Activated CD4-positive, alpha-beta T cell treated with anti-CD3 and anti-CD28 coated beads, Interleukin-2, Interleukin-6, amounts not matched to agents 100 ng/mL and 50 ng/mL, durations not matched to agents 16 hours and 8 hours (primary cell): ENCODE measurements around the gene ADCY1.

ENCODE experiments used
- DNase-seq: peaks from one replicate; pipeline ENCODE4 v3.0.0-alpha.2; 2020

Gene ADCY1

DNA sequence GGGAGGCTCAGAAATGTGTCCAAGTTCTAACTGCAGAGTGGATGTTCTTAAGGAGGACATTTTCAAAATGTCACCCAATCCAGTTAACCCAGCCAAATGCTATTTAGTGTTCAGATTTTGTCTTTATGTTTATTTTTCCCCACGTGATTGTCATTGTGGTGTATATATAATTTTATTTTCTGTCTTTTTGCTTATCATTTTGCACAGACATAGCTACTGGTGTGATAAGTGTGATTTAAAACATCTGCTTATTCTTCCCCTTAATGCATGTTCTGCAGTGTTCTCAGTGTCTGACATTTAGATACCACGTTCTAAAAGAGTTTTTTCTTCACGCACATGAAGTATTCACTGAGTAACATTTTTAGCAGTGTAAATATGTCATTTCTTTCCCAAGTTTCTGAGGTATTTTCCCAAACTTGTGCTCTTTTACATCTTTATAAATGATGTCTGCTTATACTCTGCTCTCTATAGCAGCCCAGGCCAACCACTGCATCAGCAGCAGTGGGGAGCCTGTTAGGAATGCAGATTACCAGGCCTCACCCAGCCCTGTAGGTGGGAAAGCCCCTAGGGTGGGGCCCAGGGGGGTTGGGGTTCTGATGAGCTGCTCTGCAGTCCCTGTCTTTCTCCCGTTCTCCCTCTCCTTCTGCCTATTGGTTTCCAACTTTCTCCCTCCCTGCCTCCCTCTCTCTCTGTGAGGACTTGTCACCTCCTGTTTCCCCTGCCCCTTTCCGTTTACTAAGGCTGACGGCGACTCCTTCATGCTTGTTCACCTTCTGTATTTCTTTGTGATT, 20.8 kb downstream of the ADCY1 start:
- no peak for DNase-seq

DNA sequence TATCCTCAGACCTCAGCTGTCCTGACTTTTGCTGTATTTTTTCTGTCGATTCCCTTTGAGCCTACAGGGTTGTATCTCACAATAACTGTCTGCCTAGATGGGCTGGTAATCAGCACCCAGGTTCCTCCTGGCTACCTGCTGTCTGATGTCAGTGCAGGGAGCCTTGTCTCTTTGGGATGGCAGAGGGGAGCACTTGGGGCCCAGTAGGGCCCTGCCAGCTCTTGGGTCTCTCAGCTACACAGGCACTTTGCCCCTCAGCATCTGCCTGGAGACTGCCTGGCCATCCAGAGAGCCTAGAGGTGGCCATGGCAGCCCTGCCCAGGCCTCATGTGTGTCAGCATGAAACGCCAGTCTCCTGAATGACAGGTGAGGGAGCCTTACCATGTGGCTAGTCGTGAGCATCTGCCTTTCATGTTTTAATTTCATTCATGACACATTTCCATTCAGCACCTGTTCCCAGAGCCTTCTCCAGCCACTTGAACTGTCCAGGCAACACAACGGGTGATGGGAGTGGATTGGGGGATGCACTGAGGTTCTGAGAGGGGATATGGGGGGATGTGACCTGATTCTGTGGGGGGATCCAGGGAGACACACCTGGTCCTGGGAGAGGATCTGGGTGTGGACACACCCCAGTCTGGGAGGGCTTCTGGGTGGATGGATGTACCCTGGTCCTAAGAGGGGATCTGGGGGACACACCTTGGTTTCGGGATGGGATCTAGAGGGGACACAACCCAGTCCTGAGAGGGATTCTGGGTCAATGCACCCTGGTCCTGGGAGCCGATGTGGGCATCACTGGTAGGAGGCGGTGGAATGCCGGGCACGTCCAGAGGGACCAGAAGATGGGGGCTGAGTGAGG, 21.9 kb downstream of the ADCY1 start:
- no peak for DNase-seq

DNA sequence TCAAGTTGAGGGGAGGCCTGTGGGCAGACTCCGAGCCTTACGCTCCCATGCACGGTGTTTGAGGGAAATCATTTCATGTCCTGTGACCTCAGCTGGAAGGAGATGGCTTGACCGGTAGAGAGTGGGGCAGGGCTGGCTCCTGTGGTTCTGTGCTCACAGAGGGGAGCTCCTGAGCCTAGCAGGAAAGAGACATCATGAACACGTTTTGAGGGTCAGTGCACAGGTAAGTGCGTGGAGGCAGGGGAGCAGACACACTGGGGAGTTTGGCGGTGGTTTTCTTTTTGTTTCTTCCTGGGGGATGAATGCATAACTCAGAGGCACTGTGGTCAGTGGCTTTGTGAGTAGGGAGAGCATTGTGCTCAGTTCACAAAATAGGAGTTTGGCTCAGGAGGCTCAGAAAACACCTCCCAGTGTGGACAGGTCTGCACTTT, 22.5 kb downstream of the ADCY1 start:
- no peak for DNase-seq

DNA sequence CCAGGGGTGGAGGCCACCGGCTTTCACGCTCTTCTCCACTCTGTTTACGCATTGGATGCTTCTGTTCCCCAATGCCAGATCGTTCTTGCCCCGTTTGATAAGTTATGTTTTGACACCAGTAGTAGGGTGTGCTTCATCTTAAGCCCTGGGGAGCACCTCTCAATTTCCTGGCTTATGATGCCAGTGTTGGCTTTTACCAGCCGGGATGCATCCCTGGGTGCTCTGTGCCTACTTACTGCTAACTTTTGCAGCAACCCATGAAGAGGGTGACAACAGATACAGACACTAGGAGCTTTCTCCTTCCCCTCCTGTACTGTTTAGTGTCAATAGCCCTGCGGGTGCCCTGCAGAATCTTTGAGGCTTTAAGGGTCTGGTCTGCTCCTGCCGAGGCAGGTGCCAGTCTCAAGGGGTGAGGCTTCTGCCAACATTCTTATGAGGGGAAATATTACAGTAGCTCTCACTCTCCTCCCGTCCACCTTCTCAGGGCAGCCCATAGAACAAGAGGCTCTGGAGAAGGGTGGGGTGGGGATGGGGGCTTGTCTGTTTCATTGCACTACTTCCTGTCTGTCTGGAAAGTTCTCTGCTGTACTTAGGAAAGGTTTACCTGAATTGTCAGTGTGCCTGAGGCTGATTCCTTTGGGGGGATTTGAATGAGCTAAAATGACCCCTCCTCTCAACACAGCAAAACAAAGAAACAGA, 23.3 kb downstream of the ADCY1 start:
- DNase-seq = no peak

DNA sequence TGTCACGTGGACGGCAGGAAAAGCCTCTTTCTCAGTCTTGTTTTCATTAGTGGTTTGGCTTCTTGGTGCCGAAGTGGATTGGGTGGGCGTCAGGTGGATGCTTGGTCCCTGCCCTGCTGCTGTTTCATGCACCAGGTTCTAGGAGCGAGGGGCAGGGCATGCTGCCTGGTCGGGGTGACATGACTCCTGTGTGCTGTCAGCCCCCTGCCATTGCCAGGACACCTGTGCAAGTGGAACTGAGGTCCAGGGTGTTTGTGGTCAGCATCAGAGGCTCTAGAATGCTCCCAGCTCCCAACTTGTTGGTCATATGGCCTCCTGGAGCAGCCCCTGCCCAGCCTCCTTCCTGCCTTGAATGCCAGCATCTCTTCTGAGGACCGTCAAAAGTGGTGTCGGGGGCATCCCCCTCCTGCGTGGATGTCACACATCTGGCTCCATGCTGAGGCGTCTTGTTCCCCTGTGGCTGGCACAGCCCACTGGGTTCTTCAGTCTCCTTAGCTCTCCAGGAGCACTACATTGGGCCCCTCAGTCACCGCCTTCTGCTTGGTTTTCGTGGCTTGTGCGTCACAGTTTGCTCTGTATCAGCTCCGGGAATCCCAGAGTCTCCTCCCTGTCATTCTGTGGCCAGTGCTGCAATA, 24.8 kb downstream of the ADCY1 start:
- DNase-seq = no peak

DNA sequence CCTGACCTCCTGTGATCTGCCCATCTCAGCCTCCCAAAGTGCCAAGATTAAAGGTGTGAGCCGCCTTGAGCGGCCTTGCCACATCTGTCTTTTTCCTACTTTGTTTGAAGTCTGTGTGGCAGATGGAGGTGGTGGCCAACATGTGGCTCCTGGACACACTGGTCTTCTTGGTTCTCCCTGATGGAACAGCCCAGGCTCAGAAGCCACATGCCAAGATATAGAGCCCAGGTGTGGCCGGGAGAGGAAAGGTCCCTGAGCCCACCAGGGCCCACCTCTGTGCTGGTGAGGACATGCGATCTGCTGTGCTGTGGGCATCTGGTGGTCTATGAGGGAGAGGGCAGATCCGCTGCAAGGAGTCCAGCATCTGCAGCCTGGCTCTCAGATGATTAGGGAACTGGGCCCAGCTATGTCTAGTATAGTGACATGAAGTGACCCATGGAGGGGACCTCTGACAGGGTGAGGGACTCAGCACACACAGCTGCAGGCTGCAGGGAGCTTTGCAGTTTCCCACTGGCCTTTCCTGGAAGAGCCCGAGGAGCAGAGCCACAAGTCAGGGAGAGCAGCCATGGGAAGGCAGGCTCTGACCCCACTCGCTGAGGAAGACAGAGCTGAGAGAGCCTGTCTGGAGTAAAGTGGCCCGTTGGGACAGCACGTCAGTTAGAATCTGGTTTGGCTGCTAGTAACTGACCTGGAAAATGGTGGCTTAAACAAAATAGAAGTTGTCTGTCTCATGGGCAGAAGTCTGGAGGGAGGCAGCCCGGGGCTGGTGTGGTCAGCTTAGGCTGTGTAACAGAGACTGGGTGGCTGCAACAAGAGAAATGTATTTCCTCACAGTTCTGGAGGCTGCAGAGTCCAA, 25.9 kb downstream of the ADCY1 start:
- no peak for DNase-seq

DNA sequence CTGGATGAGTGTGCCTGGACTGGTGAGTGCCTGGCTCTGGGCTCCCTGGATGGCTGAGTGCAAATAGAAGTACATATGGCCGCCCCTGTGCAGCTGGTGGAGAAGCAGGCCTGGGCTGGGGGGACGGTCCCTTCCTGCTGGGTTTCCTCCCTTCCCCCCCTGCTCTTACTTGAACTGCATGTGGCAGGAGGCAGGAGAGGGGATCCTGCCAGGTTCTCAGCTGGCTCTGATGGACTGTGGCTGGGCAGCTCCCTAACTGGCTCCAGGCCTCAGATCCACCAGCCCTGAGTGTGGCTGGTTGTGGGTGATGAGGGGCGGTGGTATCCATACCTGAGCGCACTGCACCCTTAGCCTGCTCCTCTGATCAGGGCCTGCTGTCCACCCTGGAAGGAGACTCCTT, 26.9 kb downstream of the ADCY1 start:
- DNase-seq = no peak

DNA sequence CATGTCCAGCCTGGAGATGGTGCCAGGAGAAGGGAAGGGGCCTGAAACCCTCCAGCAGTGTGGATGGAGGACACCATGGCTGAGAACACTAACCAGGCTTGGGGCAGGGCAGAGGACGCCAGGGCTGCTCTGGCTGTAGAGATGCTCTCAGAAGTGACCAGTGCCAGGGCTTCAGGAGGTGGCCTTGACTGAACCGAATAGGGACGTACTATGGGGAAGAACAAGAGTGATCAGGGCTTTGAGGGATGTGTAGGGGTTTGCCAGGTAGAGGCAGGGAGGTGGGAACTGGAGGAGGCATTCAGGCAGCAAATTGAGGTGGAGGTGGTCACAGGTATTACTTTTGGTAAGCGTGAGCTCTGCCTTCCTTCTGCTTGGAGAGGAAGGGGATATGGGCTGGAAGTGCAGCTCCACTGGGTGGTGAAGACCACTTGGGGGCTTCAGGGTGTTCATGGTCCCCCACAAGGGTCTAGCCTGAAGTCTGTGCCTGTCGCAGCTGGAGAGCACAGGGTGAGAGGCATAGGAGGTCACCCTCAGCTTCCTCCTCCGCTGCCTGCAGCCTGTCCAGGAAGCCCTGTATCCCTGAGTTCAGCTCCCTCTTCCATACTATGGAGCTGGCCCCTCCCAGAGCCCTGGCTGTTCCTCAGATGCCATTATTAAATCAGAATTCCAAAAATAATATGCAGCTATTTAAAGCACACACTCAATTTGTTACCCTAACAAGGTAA, 27.8 kb downstream of the ADCY1 start:
- DNase-seq = no peak

DNA sequence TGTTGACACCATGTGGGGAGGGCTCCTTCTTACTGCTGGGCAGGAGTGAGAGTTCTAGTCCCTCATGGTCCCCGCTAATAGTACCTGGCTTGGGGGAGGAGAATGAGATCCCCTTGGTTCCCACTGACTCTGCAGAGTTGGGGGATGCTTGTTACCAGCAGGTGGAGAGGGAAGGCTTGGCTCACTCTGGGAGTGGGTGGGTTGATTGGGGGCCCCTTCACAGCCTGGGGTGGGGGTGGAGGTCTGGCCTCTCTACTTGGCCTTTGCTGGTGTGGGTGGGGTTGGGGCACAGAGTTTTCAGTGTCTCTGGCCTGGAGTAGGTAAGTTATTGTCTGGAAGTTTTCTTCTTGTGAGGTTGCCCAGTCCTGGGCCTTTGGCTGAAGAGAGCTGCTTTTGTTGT, 31.9 kb downstream of the ADCY1 start:
- no peak for DNase-seq

DNA sequence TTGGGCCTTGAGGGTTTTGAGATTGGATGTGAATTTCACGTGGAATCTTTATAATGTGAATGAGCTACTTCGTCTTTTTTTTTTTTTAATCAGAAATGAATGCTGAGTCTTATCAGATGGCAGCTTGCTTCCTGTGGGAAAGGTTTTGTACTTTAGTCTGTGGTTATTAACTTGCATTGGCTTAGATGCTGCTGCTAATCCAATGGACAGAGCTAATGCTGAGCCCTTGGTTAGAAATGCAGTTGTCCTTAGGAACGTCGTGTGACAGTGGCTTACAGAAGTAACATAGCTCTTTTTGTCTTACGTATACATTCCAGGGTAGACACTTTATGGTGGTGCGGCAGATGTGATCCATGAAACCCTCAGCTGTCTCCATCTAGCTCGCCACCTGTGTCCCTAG, 32.8 kb downstream of the ADCY1 start:
- DNase-seq = no peak

DNA sequence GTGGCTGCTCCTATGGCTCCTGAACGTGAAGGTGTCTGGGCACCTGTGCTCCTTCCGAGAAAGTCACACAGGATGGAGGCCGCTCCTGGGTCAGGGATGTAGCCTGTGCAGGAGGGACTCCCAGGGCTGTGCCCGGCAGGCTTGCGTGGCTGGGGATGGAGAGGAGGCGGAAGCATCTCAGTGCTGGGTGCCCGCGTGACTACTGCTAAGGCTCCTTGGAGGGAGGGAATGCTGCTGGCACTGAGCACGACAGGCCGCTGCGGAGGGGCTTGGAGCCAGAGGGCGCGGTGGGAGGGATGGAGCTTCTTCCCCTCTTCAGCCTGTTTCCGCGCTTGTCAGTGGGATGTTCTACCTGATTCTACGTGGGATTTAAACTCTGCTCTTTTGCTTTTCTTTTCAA, 35.0 kb downstream of the ADCY1 start:
- DNase-seq = no peak

DNA sequence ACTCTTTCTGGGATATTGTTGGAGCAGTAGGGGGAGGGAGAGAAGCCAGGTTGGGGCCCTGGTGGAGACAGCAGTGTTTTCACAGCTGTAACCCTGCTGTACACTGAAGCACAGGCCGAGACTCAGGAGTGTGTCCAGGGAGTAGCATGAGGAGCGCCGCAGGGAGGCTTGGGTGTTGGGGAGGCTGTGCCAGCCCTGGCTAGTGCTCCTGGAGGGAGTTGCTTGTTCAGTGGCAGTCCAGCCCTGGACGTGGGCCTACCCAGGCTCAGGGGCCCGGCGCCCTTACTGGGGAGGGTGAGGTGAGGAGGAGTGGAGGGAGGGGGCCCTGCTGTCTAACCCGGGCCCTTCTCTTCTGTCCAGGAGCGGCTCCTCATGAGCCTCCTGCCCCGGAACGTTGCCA, 35.9 kb downstream of the ADCY1 start:
- no peak for DNase-seq

DNA sequence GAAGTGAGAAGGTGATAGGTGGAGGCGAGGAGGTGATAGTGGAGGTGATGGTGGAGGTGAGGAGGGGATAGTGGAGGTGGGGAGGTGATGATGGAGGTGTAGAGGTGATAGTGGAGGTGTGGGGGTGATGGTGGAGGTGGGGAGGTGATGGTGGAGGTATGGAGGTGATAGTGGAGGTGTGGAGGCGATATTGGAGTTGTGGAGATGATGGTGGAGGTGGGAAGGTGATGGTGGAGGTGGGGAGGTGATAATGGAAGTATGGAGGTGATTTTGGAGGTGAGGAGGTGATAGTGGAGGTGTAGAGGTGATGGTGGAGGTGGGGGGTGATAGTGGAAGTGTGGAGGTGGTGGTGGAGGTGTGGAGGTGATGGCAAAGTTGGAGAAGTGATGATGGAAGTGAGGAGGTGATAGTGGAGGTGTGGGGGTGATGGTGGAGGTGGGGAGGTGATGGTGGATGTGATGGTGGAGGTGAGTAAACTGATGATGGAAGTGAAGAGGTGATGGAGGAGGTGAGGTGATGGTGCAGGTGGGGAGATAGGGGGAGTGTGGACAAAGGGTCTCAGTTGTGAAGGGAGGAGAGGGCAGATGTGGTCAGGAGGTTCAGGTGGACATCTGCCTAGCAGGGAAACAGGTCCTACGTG, 36.6 kb downstream of the ADCY1 start:
- no peak for DNase-seq

DNA sequence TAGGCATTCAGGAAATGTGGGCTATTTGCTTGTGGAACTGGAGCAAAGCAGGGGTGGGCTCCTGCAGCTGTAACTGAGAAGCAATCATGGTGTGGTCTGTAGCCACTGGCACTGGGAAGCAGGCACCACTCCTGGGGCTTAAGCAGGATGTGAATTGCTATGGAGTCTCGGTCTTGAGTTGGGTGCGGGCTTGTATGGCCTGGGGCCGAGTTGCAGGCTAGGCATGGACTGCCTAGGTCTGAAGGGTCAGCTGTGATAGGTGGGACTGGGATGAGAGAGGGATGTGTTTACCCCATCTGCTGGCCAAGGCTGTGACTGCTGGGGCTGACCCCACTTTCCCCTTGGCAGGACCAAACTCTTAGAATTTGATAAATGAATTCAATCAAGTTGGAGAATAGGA, 43.0 kb downstream of the ADCY1 start:
- DNase-seq = no peak

DNA sequence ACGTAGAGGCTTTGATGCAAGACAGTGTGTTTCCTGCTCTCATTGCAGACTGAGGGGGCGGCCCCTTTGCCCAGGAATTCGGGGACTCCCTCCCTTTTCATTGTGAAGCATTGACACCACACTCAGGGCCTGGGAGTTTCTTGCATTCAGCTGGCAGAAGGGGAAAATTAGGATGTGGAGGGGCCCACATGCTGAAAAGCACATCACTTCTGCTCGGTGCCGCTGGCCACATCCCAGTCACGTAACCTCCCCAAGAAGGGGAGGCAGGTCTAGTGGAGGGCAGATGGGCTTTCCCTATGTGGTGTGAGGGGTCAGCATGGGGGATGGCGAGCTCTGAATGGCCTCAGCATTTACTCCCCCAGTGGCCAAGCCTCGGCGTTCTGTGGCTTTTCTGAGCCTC, 47.9 kb downstream of the ADCY1 start:
- DNase-seq = no peak

DNA sequence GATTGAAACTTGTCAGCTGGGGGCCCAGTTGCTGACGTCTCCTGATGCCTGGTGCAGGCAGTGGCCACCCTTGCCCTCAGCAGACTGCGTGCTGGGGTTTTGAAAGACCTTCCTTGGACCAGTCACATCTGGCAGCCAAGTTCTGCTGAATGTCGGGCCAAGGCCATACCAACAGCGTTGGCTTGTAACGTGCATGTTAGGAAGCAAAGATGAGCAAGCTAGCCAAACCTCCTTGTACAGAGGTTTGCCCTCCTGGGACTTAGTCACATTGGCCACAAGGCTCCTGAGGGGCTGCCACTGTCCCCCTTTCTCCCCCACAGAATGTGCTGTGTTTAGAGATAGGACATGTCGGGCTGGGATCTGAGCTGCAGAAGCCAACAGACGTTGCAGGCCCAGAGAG, 49.0 kb downstream of the ADCY1 start:
- DNase-seq = no peak

DNA sequence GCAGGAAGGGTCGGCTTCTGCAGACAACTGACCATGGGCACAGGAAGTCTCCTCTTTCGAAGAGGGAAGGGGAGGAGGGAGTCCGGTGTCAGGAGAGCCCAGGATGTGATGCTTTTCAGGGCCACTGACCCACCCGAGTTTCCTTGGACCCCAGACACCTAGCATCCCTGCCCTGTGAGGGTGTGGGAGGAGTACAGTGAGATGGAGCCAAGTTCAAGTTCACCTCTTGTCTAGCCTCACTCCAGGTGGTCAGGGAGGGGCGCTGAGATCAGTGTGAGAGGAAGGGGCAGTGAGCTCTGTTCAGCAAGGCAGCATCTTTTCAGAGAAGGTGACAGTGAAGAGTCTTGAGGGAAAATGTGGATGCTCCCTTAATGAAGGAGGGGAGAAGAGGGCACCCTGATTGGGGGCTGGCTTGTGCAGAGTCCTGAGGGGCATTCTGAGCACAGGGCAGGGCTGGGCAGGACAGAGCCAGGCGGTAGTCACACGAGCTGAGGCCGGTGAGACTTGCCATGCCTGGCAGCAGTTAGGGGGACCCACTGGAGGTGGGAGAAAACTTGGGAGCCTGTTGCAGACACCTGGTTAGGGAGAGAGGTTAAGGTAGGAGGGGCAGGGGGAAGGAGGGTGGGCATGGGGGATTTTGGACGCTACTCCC, 49.7 kb downstream of the ADCY1 start:
- no peak for DNase-seq

DNA sequence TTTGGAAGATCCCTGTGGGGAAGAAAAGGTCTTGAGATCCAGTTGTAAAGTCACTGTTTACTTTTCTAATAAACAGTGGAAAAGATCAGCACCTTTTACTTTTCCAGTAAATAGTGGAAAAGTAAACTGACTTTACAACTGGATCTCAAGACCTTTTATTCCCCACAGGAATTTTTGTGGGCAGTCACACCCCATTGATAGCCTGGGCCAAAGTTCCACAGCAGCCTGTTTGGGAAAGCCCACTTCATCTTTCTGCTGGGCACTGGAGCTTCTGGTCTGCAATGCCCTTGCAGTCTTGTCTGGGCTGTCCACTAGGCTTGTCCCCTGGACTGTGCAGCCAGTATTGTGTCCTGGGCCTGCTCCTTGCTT, 50.2 kb downstream of the ADCY1 start:
- no peak for DNase-seq

DNA sequence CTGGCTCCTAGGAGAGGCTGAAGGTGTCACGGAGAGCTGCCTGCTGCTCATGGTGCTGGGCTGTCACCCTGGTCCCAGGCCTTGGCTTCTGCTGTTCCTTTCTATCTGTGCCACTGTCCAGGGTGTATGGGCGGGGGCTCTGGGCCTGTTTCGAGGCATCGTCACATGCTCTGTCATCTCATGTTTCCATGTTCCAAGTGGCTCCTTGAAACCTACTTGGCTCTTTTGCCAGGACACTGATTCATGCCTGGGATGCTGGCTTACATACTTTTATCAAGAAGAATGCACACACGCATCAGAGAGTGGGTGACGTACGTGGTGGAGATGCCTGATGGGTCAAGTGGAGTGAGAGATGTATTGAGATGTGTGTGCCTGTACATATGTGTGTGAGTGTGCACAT, 50.9 kb downstream of the ADCY1 start:
- no peak for DNase-seq

DNA sequence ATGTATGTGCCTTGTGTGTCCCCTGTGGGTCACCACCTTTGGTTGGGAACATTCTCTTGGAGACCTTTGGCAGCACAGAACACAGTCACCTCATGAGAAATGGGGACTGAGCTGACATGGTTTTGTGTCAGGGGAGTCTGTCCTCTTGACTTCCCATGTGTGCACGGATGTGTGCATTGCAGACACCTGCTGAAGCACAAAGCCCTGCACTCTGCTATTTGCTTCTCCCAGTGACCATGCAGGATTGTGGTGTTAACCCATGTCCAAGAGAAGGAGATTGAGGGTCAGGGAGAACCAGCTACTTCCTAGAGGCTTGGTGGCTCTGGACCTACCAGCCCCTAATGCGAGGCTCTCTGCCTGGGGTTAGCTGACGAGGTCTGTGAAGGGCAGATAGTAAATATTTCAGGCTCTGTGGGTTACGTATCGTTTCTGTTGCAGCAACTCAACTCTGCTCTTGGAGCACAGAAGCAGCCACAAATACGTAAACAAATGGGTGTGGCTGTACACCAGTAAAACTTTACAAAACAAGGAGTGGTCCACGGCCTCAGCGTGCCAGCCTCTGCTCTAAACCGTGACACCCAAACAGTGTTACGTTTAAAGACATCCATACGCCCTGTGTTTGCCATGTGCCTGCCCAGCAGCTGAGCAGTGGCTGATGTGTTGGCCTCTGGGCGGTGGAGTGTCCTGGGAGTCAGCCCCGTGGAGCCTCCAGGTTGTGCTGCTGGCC, 51.7 kb downstream of the ADCY1 start:
- DNase-seq = no peak
